Upper lobe of right lung (tissue), 1 donor: ENCODE data around the gene HAPLN2. TPM values are rescaled to one million over a fixed set of nuclear protein-coding genes. Genes with fewer than 3 reads are reported as not detected.

Experiments
- ATAC-seq: fragments of 200-7000 bp; cut with Tn5 transposase; one replicate; pipeline ENCODE4 v1.9.1; 2020; ENCODE audit warnings: mild to moderate bottlenecking, moderate library complexity
- DNase-seq: peaks from one replicate; pipeline ENCODE4 v3.0.0-alpha.2; 2020
- H3K27ac ChIP-seq: fragments of 200-600 bp; one replicate; pipeline ENCODE4 v1.8.0; 2022
- H3K27me3 ChIP-seq: fragments of 200-600 bp; one replicate; pipeline ENCODE4 v1.8.0; 2022; ENCODE audit warnings: mild to moderate bottlenecking
- H3K36me3 ChIP-seq: fragments of 200-600 bp; one replicate; pipeline ENCODE4 v1.8.0; 2022
- H3K4me1 ChIP-seq: fragments of 200-600 bp; one replicate; pipeline ENCODE4 v1.8.0; 2022
- H3K4me3 ChIP-seq: fragments of 200-600 bp; one replicate; pipeline ENCODE4 v1.8.0; 2022; ENCODE audit warnings: mild to moderate bottlenecking
- H3K9me3 ChIP-seq: fragments of 200-600 bp; one replicate; pipeline ENCODE4 v1.8.0; 2022
- intact Hi-C: fragments of 100-400 bp; cut with DNase I; formaldehyde crosslinking; loops from one replicate; pipeline ENCODE4 v1.11.0; 2022
- long read RNA-seq: library from polyadenylated mRNA; unstranded; transcript quantifications from one replicate; pipeline ENCODE4 v2.0.0, GENCODE V29; 2021
- total RNA-seq: library from RNA; stranded (reverse); fragmentation: NEBNext Ultra II Directional; extraction: Animal tissue kit (Norgen Biotek cat#: 25700); gene quantifications from one replicate; pipeline ENCODE4 v1.2.1, GENCODE V29; 2021
- TF ChIP-seq, protein P1 (sequence below): fragments of 200-600 bp; IDR thresholded peaks from one replicate; pipeline ENCODE4 v1.8.0; 2022; ENCODE audit warnings: antibody characterized with exemption
- donor health status: DM: no; HTN: yes; CAD: no; lungs with severe emphysema.

HAPLN2 gene
- 0.78 TPM for total RNA-seq
- long read RNA-seq, partial matches to known transcripts: 0 of 1 reads
- long read RNA-seq, other reads (novel, unspliced or antisense): 1 of 1 reads

- Histone ChIP-seq H3K4me1 (peaks cover 4% of the 10 kb centered on the region), H3K27me3 (peaks cover 34% of the 10 kb centered on the region), H3K27ac (no peak within 1 kb of the TSS), H3K9me3 (no peaks in the 10 kb centered on the region), H3K4me3 (no peak within 1 kb of the TSS), H3K36me3 (no peaks in the 10 kb centered on the region)
- intact Hi-C loops: no loop called here
- peak; percentile 35 for DNase-seq
- TF ChIP-seq, protein P1, sequence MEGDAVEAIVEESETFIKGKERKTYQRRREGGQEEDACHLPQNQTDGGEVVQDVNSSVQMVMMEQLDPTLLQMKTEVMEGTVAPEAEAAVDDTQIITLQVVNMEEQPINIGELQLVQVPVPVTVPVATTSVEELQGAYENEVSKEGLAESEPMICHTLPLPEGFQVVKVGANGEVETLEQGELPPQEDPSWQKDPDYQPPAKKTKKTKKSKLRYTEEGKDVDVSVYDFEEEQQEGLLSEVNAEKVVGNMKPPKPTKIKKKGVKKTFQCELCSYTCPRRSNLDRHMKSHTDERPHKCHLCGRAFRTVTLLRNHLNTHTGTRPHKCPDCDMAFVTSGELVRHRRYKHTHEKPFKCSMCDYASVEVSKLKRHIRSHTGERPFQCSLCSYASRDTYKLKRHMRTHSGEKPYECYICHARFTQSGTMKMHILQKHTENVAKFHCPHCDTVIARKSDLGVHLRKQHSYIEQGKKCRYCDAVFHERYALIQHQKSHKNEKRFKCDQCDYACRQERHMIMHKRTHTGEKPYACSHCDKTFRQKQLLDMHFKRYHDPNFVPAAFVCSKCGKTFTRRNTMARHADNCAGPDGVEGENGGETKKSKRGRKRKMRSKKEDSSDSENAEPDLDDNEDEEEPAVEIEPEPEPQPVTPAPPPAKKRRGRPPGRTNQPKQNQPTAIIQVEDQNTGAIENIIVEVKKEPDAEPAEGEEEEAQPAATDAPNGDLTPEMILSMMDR: peak; percentile 24
- ATAC-seq: peak; percentile 29
Observed at GRCh38 chr1:156618853-156619581, at the start of gene HAPLN2. Gene HAPLN2, plus strand, starts transcription at chr1:156619415. Its CDS starts 4,076 bp downstream, at chr1:156623491.

DNA sequence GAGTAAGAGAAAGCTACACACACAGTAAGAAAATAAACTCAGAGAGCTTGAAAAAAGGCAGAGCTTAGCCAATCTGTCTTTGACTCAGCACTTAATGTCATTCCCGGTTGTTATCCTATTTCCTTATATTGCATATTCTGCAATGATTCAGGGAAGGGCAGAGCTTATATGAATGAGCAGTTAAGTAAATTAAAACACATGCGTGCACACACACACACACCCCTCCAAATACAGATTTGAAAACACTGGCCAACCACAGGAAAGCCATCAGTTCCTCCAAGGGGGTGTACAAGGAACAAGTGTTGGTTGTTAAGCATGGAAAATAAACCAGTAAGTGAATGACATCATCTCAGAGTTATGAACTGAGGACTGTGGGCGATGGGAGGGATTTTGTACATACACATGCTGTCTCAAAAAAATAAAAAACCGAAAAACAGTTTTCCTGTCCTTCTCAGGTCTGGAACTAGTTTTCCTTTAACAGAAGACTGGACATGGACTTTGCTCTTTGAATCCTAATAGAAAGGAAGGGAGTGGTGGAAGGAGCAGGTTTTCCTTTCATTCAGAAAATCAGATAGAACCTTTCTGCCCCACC lies 47.9 kb upstream of the HAPLN2 start:
- Histone ChIP-seq H3K4me3 (no peak overlapping the region), H3K27ac (no peak overlapping the region), H3K36me3 (no peaks in the 10 kb centered on the region), H3K27me3 (no peaks in the 10 kb centered on the region), H3K9me3 (no peaks in the 10 kb centered on the region), H3K4me1 (no peaks in the 10 kb centered on the region)
- intact Hi-C loops: no loop called here
- no peak for DNase-seq
- ATAC-seq: no peak
- TF ChIP-seq, protein P1: no peak

GRCh38 chr1:156571919-156572662 lies 47.1 kb upstream of the HAPLN2 start, which contains the start of gene IQGAP3:
Gene IQGAP3, minus strand, starts transcription at chr1:156572565. Its CDS starts 36 bp downstream, at chr1:156572529.
- H3K4me3 ChIP-seq: peak within 1 kb of the TSS; percentile 38
- peak; percentile 97 for ATAC-seq
- peak; percentile 93 for DNase-seq

GRCh38 chr1:156572663-156573018 lies 46.6 kb upstream of the HAPLN2 start:
- Histone ChIP-seq H3K27me3 (no peaks in the 10 kb centered on the region), H3K27ac (no peak overlapping the region), H3K4me1 (no peaks in the 10 kb centered on the region), H3K9me3 (no peaks in the 10 kb centered on the region), H3K4me3 (peak overlapping the region; percentile 38), H3K36me3 (no peaks in the 10 kb centered on the region)
- no peak for DNase-seq
- intact Hi-C loops: no loop called here
- ATAC-seq: no peak
- TF ChIP-seq, protein P1: no peak

More at GRCh38 chr1:156571919-156572662, 47.1 kb upstream of the HAPLN2 start, which contains the start of gene IQGAP3:
- H3K4me1 ChIP-seq: no peaks in the 10 kb centered on the region
- intact Hi-C loops: no loop called here
- TF ChIP-seq, protein P1: no peak
- H3K27ac ChIP-seq: no peak within 1 kb of the TSS
- H3K9me3 ChIP-seq: no peaks in the 10 kb centered on the region
- H3K27me3 ChIP-seq: no peaks in the 10 kb centered on the region
- H3K36me3 ChIP-seq: no peaks in the 10 kb centered on the region

GRCh38 chr1:156574039-156574633 lies 45.1 kb upstream of the HAPLN2 start:
- Histone ChIP-seq H3K9me3 (no peaks in the 10 kb centered on the region), H3K27me3 (no peaks in the 10 kb centered on the region), H3K4me1 (no peaks in the 10 kb centered on the region), H3K4me3 (no peak overlapping the region), H3K36me3 (no peaks in the 10 kb centered on the region), H3K27ac (no peak overlapping the region)
- intact Hi-C loops: no loop called here
- ATAC-seq (no peak), DNase-seq (no peak)
- TF ChIP-seq, protein P1: no peak
